ENCODE data around the gene ARHGAP44.

Gene ARHGAP44

DNA sequence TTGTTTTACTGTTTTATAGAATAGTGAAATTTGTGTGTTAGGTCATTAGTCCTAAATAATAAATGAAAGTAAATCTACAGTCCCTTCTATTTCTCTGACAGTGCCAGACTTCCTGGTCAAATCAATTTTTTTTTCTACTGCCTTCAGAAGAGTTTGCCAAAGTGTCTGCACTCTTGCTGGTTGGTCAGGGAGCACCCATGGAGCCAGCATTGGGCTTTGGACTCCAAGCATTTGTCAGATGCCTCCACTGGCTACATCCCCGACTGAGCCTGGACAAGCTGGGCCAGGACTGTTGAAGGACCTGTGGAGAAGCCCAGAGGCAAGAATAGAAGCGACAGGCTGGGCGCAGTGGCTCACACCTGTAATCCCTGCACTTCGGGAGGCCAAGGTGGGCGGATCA is 174.9 kb downstream of the ARHGAP44 start:
- no peak overlapping the region for H2AFZ ChIP-seq (ENCODE audit: low read length)
- H4K20me1 ChIP-seq (ENCODE audit: insufficient read depth, low read length, poor library complexity, severe bottlenecking) = no peaks in the 10 kb centered on the region
- no peaks in the 10 kb centered on the region for H3K4me1 ChIP-seq (ENCODE audit: insufficient read depth, low read length, poor library complexity, severe bottlenecking)
- H3K4me2 ChIP-seq (ENCODE audit: low read depth, low read length, poor library complexity, severe bottlenecking) = no peak overlapping the region
- no peak overlapping the region for H3K4me3 ChIP-seq (ENCODE audit: low read length, poor library complexity, severe bottlenecking)
- H3F3A ChIP-seq (ENCODE audit: low read depth) = no peaks in the 10 kb centered on the region
- no peaks in the 10 kb centered on the region for H3K36me3 ChIP-seq (ENCODE audit: insufficient read depth, low read length)
- H3K27me3 ChIP-seq (ENCODE audit: insufficient read depth, low read length, poor library complexity, severe bottlenecking) = no peaks in the 10 kb centered on the region
- H3K9me3 ChIP-seq (ENCODE audit: insufficient read depth, low read depth, low read length) = no peaks in the 10 kb centered on the region
- no peaks in the 10 kb centered on the region for H3K9me2 ChIP-seq (replicated peaks; ENCODE audit: low read depth, low read length)
- H3K79me2 ChIP-seq (ENCODE audit: insufficient read depth, low read length) = no peaks in the 10 kb centered on the region
- TF ChIP-seq EZH2phosphoT487 (IDR thresholded peaks at IDR 0.05; ENCODE audit: borderline replicate concordance) = no peak
- TF ChIP-seq, protein P1, sequence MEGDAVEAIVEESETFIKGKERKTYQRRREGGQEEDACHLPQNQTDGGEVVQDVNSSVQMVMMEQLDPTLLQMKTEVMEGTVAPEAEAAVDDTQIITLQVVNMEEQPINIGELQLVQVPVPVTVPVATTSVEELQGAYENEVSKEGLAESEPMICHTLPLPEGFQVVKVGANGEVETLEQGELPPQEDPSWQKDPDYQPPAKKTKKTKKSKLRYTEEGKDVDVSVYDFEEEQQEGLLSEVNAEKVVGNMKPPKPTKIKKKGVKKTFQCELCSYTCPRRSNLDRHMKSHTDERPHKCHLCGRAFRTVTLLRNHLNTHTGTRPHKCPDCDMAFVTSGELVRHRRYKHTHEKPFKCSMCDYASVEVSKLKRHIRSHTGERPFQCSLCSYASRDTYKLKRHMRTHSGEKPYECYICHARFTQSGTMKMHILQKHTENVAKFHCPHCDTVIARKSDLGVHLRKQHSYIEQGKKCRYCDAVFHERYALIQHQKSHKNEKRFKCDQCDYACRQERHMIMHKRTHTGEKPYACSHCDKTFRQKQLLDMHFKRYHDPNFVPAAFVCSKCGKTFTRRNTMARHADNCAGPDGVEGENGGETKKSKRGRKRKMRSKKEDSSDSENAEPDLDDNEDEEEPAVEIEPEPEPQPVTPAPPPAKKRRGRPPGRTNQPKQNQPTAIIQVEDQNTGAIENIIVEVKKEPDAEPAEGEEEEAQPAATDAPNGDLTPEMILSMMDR (conservative IDR thresholded peaks at IDR 0.05; ENCODE audit: low read length) = no peak
- no peak overlapping the region for H3K9ac ChIP-seq (ENCODE audit: low read depth, low read length, poor library complexity, severe bottlenecking)

DNA sequence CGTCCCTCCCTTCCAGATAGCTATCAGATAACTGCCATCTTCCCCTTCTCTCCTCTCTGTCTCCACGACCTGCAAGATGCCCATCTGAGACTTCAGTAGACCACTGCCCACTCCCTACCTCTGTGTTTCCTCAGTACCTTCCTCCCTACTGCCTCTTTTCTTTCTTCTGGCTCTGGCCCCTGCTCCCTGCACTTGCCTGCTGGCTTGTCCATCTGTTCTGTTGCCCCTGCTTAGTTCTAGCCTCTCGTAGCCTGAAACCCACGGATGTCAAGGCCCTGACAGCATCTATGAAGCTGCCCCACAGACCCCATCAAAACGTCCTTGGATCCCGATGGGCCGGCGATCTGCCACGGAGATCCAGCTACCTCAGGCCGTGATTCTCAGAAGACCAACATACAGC is 175.5 kb downstream of the ARHGAP44 start:
- H3K36me3 ChIP-seq (ENCODE audit: insufficient read depth, low read length) = no peaks in the 10 kb centered on the region
- no peak overlapping the region for H3K4me2 ChIP-seq (ENCODE audit: low read depth, low read length, poor library complexity, severe bottlenecking)
- no peaks in the 10 kb centered on the region for H3K4me1 ChIP-seq (ENCODE audit: insufficient read depth, low read length, poor library complexity, severe bottlenecking)
- H3K27me3 ChIP-seq (ENCODE audit: insufficient read depth, low read length, poor library complexity, severe bottlenecking) = no peaks in the 10 kb centered on the region
- H3K9ac ChIP-seq (ENCODE audit: low read depth, low read length, poor library complexity, severe bottlenecking) = no peak overlapping the region
- H3K79me2 ChIP-seq (ENCODE audit: insufficient read depth, low read length) = no peaks in the 10 kb centered on the region
- H4K20me1 ChIP-seq (ENCODE audit: insufficient read depth, low read length, poor library complexity, severe bottlenecking) = no peaks in the 10 kb centered on the region
- H3F3A ChIP-seq (ENCODE audit: low read depth) = no peaks in the 10 kb centered on the region
- no peak overlapping the region for H3K4me3 ChIP-seq (ENCODE audit: low read length, poor library complexity, severe bottlenecking)
- no peaks in the 10 kb centered on the region for H3K9me2 ChIP-seq (replicated peaks; ENCODE audit: low read depth, low read length)
- no peak overlapping the region for H2AFZ ChIP-seq (ENCODE audit: low read length)
- TF ChIP-seq, protein P1 (conservative IDR thresholded peaks at IDR 0.05; ENCODE audit: low read length) = no peak
- TF ChIP-seq EZH2phosphoT487 (IDR thresholded peaks at IDR 0.05; ENCODE audit: borderline replicate concordance) = no peak
- no peaks in the 10 kb centered on the region for H3K9me3 ChIP-seq (ENCODE audit: insufficient read depth, low read depth, low read length)

DNA sequence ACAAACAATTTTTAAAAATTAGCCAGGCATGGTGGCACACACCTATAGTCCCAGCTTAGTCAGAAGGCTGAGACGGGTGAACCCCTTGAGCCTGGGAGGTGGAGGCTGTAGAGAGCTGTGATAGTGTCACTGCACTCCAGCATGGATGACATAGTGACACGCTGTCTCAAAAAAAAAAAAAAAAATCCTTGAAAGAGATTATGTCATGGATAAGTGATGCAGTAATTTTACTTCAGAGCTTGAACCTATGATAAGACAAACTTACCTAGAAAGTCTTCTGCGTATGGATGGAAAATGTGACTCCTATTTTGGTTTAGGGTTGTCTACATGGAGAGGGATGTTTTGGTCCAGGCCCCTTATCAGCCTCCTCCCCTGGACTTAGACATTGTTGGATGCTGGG is 176.7 kb downstream of the ARHGAP44 start:
- Histone ChIP-seq H3K36me3 (ENCODE audit: insufficient read depth, low read length) (no peaks in the 10 kb centered on the region), H2AFZ (ENCODE audit: low read length) (no peak overlapping the region), H3K4me1 (ENCODE audit: insufficient read depth, low read length, poor library complexity, severe bottlenecking) (no peaks in the 10 kb centered on the region), H3F3A (ENCODE audit: low read depth) (no peaks in the 10 kb centered on the region), H3K27me3 (ENCODE audit: insufficient read depth, low read length, poor library complexity, severe bottlenecking) (no peaks in the 10 kb centered on the region), H4K20me1 (ENCODE audit: insufficient read depth, low read length, poor library complexity, severe bottlenecking) (no peaks in the 10 kb centered on the region), H3K9me2 (replicated peaks; ENCODE audit: low read depth, low read length) (no peaks in the 10 kb centered on the region), H3K9ac (ENCODE audit: low read depth, low read length, poor library complexity, severe bottlenecking) (no peak overlapping the region), H3K9me3 (ENCODE audit: insufficient read depth, low read depth, low read length) (no peaks in the 10 kb centered on the region), H3K79me2 (ENCODE audit: insufficient read depth, low read length) (no peaks in the 10 kb centered on the region), H3K4me3 (ENCODE audit: low read length, poor library complexity, severe bottlenecking) (no peak overlapping the region), H3K4me2 (ENCODE audit: low read depth, low read length, poor library complexity, severe bottlenecking) (no peak overlapping the region)
- TF ChIP-seq EZH2phosphoT487 (IDR thresholded peaks at IDR 0.05; ENCODE audit: borderline replicate concordance) = no peak
- TF ChIP-seq, protein P1 (conservative IDR thresholded peaks at IDR 0.05; ENCODE audit: low read length) = no peak
